Activated naive CD4-positive, alpha-beta T cell (primary cell): ENCODE data around the gene RND1.
A peak's percentile ranks its signal among the peaks of the same experiment; 100 is the strongest.
"Not testable (repeated sequence)": the region's sequence is repeated elsewhere in the genome, so short reads cannot be mapped to it uniquely, and the experiment has no call there.

Experiments
- DNase-seq, 4 experiments: peaks; one replicate each; lab custom pipeline; 2025; lab: John Stamatoyannopoulos, UW

Gene RND1

DNA sequence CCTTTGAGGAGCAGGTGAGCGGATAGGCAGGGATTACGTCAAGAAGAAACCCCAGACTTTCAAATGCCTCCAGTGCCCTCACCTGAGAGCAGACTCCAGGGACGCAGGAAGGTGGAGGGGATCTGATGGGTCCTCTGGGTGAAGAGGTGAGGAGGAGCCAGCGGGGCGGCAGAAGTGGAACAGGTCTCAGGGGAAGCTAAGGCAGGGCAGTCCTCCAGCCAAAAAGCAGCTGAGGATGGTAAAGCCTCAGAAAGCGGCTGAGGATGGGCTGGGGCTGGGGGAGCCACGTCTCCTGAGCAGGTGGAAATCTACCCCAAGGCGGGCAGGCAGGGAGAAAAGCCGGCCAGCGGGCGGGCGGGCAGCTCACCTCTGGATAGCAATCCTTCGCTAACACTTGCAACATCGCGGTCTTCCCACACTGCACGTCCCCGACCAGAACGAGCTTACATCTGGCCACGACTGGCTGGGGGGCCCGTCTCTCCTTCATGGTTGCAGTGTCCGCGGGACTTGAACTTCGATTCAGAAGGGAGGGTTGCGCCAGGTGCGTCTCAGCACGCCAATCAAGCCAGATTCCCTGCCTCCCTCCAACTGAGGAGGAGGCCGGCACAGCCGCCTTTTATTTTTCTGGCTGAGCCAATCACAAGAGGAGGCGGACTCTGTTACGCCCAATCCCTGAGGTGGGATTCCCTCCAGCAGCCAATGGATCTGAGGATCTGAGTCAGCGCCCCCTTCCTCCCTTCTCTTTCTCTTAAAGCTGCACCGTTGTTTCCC, at the start of gene RND1:
TSS of gene RND1 (minus strand) at position 590 of the 771 bp plus-strand sequence. CDS start at position 487, 103 bp downstream.
- DNase-seq = peak; percentile 52 to 68 (median 60)

DNA sequence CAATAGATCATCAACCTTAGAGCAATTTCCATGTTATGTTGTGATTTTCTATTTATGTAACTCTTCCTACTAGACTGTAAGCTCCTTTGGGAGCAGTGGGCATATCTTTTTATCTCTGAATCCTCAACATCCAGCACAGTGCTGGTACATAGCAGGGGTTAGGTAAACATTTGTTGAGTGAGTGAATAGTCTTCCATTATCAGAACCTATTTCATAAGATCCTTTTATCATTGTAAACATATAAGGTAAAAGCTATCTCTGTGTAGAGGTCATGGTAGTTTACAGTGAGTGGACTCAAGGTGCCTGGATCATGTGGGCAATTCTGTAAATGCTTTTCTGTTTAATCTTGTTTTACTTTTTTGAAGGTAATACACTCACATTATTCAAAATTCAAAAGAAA, 44.5 kb upstream of the RND1 start:
- no peak for DNase-seq

DNA sequence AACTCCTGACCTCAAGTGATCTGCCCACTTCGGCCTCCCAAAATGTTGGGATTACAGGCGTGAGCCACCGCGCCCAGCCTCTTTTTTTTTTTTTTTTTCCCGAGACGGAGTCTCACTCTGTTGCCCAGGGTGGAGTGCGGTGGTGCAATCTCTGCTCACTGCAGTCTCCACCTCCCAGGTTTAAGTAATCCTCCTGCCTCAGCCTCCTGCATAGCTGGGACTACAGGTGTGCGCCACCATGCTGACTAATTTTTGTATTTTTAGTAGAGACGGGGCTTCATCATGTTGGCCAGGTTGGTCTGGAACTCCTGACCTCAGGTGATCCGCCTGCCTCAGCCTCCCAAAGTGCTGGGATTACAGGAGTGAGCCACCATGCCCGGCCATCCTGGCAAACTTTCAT, 44.0 kb upstream of the RND1 start:
- not testable (repeated sequence) for DNase-seq

DNA sequence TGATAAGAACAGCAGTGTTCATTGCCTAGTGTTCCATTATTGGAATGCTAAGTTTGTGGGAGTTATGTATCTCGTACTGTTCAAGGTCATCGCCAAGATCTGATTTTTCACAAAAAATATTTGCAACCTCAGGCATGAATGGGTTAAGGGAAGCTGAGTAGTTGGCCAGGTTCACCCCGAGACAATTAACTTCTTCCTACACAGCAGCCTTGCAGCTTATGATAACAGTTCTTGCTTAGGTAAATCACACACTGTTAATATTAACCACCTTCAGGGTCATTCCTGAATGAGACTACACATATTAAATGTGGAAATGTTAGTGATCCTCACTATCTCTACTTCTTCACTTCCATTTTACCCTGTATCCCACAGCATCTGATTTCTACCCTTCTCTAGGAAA, 41.6 kb upstream of the RND1 start:
- DNase-seq = no peak

DNA sequence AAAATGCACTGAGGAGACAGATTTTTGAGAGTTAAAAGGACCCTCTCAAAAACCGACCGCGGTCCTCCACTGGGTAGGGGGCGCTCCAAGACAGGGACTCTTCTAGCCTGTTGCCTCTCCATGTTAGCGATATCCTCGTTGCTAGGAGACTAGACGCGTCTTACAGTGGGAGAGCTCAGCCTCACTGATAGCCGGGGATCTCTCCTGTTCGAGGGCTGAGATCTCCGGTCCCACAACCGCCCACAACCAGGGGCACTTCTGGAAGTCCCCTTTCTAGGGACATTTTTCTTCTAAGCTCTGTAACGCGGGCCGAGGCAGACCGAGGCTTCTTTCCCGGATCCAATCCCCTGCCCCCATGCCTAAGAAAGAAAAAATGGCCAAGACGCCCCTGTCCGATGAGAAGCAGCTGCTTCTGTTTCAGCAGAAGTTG, 38.3 kb upstream of the RND1 start:
- peak; percentile 37 to 81 (median 75) for DNase-seq

DNA sequence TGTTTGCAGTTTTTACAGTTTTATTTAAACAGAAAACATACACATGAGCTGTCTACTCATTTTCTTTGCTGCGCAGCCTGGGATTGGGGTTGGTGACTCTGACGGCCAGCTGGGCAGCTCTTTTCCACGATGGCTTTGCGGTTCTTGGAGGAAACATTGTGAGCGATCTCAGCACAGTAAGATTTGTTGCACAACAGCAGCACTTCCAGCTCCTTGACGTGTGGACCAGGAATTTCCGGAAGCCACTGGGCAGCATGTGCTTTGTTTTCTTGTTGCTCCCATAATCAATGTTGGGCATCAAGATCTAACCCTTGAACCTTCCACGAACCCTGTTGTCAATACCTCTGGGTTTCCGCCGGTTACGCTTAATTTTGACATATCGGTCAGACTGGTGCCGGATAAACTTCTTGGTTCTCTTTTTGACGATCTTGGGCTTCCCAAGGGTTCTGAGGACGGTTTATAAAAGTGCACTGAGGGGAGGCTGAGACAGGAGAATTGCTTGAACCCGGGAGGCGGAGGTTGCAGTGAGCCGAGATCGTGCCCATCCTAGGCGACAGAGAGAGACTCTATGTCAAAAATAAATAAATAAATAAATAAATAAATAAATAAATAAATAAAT, 37.8 kb upstream of the RND1 start:
- DNase-seq = no peak

DNA sequence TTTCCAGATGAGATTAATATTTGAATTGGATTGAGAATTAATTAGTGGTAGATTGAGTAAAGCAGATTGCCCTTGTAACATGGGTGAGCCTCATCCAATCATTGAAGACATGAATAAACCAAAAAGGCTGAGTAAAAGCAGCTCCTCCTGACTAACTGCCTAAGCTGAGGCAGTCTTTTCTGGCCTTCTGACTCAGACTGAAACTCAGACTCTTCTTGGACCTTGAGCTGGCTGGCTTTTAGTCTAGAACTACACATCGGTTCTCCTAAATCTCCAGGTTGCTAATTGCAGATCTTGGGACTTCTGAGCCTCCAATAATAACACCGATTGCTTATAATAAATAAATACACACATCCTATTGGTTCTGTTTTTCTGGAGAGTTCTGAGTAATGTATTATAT, 35.6 kb upstream of the RND1 start:
- no peak for DNase-seq

DNA sequence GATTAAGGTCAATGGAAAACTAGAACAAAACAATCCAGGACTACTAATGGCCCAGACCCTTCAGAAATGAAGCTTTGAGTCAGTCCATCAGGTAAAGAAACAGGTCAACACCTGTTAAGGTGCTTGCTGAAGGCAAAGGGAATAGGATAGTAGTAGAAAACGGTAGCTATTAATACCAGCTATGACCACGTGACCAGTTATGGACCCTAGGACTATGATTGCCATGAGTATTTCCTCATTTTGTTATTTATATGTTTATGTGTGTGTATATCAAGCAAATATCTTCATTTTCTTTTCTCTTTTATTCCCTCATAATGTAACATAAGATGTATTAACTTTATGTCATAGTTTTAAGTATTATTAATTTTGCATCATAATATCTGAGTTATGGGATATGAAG, 34.0 kb upstream of the RND1 start:
- DNase-seq = no peak

DNA sequence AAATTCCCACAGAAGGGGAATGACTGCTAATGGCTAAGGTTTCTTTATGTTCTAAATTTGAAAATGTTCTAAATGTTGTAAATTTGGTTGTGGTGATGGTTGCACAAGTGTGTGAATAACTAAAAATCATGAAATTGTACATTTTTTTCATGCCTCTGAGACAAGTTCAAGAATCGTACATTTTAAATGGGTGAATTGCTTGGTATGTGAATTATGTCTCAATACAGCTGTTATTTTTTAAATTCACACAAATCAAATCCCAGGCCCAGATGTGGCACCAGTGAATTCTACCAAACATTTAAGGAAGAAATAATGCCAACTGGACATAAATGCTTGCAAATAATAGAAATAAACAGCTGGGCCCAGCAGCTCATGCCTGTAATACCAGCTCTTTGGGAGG, 28.6 kb upstream of the RND1 start:
- DNase-seq = no peak

DNA sequence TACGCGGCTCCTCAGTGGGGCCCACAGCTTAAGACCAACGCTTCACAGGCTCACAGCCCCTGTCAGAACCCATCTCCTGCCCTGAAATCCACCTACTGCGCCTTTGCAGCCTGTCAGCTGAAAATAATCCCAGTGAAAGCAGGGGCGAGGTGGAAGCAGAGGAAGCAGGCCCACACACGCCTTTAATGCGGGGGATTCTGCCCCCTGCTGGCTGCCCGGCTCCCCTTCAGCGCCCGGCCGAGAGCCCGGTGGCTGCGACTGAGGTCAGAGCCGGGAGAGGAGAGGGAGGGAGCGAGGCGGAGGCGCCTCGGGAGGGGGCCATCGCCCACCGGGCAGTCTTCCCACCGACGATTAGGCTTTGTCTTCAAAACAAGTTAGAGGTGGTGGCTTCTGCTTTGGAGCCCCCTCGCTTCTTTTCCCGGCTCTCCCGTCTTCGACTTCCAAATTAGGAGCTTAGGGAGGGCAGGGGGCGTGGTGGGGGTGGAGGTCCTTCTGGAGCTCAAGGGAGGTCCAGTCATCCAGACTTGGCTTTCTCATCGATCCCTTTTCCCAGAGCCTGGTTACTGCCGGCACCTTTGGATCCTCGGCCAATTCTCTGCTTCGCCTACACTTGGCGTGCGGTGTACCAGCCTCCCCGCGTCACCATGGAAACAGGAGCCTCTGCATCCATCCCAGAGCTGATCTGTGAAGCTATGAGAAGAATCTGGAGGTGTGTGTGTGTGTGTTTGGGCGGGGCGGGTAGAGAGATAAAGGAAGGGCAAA, 25.2 kb upstream of the RND1 start:
- DNase-seq = peak; percentile 34 to 68 (median 49)

DNA sequence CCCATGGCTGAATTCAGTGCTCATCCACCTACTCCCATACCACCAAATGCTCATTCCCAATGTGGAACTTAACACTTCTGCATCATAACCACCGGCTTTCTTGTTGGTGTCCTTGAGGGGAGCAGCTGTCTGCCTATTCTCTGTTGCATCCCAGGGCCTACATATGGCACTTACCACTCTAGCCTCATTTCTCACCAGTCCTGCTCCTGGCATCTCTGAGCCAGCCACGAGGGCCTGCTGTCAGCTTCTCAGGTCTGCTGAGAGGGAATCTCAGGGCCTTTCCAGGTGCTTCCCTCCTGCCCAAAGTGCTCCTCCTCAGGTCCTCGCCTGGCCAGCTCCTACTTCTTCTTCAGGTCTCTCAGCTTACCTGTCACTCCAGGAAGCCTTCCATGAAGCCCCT, 24.0 kb upstream of the RND1 start:
- DNase-seq = no peak

DNA sequence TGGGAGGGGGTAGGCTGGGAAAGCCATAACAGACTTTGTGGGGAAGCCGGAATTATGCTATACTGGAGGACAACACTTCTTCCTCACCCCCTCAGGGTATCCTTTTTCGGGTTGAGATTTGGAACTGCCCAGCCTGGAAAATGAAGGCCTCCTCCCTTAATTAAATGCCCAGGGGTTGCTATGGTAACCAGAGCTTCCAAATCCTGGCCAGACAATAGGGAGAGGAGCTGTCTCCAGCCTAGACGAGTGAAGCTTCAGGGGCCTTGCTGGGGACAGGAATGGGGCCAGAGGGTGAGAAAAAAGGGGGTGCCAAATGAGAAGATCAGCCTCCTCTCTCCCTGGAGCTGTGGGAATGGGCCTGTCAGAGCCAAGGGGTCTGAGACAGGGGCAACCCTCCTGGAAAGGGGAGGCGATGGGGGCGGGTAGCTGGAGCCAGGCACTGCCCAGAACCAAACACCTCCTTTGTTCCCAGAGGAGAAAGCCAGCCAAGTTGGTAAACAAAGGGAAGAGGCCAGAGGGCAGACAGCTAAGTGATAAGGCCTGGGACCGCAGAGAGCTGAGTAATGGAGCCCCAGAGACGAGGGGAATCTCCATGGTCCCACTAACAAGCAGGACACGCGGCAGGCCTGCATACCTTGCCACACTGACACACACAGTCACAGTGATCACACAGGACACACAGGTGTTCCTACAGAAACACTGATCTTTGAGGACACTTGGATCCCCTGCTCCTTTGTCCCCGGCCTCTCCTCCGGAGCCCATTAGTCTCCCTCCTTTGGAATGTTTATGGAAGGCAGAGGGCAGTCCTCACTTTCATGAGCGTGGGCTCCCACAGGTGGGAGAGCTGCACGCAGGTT, 17.9 kb upstream of the RND1 start:
- no peak for DNase-seq

DNA sequence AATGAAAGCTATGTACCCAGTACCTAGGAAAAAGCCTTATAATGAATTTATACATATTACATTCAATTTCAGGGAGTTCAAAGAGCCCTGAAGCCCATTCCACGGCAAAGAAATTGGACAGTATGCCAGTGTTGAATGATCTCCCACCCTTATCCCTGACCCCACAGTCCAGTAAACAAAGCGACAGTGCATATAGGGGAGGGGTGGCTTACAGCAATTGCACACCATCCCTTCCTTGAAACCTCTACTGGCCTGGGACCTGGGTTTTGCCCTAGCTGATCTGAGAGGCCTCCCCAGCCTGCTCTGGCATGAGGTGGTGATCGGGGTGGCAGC, 17.3 kb upstream of the RND1 start:
- no peak for DNase-seq

DNA sequence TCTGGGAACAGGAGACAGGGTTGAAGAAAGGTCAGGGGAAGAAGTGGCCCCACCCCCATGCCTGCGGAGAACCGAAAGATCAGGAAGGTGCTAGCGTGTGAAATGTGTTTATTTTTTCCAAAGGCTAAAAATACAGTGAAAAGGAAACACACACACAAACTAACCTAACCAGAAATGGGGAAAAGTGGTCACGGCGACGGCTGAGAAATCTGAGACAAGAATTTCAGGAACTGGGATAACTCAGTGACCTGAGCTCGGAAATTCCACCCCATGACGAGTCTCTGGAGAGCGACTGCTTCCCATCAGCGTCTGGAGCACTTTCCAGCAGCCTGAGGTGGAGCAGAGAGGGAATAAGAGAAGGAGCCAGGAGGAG, 16.6 kb upstream of the RND1 start:
- DNase-seq = no peak

DNA sequence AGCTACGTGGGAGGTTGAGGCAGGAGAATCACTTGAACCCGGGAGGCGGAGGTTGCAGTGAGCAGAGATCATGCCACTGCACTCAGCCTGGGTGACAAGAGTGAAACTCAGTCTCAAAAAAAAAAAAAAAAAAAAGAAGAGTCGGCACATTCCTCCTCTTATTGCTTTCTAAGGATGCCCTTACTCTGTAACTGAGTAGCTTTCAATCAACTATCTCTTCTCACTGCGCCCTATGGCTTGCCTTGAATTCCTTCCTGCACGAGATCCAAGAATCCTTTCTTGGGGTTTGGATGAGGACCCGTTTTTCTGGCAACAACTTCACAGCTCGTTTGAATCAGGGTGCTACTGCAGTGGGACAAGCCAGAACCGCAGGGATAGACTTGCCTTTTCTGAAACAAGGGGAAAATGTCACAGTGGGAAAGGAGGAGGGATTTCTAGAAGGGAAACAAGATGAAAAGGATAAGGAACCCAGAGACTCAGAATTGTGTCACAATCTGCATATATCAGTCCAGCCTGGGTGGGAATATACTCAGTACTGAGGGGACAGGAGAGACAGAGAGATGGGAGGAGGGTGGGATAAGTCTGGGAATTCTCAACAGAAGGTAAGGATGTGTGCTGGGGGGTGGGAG, 16.1 kb upstream of the RND1 start:
- no peak for DNase-seq

DNA sequence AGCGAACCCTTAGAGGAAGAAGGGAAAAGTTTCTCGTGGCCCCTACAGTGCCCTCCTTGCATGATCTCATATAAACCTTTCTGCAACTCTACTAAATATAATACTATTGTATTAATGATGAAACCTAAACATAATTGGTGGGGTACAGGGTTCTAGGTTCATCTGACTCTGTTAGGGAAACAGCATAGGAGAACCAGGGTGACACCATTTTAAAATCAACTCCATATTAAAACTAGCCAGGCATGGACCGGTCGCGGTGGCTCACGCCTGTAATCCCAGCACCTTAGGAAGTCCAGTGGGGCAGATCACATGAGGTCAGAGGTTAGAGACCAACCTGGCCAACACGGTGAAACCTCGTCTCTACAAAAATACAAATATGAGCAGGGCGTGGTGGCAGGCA, 15.0 kb upstream of the RND1 start:
- DNase-seq = no peak

DNA sequence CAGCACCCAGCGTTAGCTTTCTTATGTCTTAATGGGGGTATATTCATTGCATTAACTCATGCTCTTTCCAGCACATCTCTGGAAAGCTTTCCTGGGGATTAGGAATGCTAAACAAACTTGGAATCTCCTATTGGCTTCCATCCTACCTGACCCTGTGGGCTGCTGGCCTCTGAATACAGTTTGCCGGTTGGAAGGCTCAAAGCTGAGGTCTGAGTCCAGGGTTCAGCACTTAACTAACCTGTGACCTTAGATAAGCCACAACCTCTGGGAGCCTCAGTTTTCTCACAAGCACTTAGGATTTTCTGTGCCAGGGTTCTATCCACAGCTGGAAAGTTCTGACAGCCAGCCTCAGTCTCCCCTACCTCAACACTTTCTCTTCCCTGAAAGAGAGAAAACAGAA, 12.9 kb upstream of the RND1 start:
- no peak for DNase-seq

DNA sequence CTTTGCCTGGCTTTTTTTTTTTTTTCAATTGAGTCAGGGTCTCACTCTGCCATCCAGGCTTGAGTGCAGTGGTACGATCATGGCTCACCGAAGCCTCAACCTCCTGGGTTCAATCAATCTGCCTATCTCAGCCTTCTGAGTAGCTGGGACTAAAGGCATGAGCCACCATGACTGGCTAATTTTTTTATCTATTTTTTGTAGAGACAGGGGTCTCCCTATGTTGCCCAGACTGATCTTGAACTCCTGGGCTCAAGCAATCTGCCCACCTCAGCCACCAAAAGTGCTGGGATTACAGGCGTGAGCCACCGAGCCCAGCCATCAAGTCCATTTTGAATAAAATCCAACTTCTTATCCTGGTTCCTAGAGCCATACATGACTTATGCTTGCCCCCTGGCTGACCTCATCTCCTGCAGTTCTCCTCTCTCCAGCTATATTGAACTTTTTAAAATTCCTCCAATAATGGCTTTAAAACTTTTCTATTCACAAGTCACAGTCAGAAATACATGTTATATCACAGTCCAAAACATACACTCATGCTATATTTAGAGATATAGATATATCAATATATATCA, 10.4 kb upstream of the RND1 start:
- no peak for DNase-seq

DNA sequence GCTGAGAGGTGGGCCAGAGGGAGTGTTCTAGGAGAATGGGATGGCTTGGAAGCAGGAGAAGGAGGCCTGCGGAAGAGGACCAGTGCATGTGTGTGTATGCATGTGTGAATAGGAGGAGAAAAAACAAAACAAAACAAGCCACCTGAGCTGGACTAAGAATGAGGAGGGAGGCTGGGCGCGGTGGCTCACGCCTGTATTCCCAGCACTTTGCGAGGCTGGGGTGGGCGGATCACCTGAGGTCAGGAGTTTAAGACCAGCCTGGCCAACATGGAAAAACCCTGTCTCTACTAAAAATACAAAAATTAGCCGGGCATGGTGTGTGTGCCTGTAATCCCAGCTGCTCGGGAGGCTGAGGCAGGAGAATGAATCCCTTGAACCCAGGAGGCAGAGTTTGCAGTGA, 7.9 kb upstream of the RND1 start:
- DNase-seq = not testable (repeated sequence)

DNA sequence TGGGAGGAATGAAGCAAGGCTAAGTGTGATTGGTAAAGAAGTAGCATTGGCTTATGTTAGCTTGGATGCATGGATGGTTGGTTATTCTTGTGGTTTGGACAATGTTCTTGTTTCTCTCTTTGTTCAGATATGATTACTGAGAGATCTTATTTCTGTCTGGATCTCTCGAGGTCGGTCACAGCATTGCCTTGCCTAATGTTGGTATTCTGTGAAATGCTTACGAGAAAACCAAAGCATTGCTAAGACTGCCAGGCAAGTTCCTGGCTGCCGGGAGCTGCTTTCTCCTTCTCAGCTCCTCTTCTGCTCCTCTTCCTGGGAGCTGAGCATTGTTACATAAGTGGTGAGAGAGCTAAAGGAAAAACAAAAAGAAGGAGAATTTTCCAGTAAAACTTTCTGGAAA, 7.4 kb upstream of the RND1 start:
- no peak for DNase-seq

DNA sequence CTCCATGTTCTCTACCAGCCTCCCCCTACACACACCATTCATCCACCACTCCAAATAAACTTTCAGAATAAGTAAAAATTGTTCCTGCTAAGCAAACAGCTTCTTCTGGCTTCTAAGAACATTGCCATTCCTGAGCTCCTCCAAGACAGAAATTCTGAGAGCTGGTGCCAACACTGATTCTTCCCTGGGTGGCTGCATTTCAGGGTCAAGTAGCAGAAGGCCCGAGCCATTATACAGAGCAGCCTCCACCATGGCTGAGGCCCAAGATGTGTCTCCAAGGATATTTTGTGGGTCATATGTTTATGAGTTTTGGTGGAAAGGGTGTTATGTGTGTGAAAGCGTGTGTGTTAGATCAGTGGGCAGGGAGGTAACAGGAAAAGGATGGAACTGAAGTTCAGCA, 3.5 kb upstream of the RND1 start:
- no peak for DNase-seq

DNA sequence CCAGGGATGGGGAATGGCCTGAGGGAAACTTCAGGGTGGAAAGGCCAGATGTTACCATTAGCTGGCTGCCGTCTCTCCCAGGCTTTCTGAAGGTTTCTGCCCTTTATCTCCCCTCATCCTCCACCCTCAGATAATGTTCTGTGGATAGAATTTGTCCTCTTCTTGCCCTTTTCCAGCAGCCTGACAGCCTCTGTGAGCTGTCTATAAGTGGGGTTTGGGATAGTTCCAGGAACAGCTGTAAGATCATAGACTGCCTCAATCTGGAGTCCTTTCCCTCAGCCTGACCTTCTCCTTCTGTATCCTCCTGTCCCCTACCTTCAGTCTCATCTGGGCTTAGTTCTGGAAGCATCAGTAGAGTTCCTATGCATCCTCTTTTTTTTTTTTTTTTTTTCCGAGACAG, 2.8 kb upstream of the RND1 start:
- no peak for DNase-seq
